Activated CD4-positive, alpha-beta T cell treated with anti-CD3 and anti-CD28 coated beads, Interleukin-2, amount 10 ng/mL, durations not matched to agents 24 days and 14 days (primary cell): ENCODE data around the gene CCNY. TPM values are rescaled to one million over a fixed set of nuclear protein-coding genes. Genes with fewer than 3 reads are reported as not detected.

ENCODE experiments used
- DNase-seq: peaks from one replicate; pipeline ENCODE4 v3.0.0; 2022
- H3K27ac Mint-ChIP-seq: one replicate; pipeline ENCODE4 v1.8.0; 2022; ENCODE audit warnings: mild to moderate bottlenecking, mixed read lengths
- H3K27me3 Mint-ChIP-seq: one replicate; pipeline ENCODE4 v1.8.0; 2022; ENCODE audit warnings: mixed read lengths
- H3K36me3 Mint-ChIP-seq: one replicate; pipeline ENCODE4 v1.8.0; 2022; ENCODE audit warnings: low read depth, mild to moderate bottlenecking, mixed read lengths
- H3K4me1 Mint-ChIP-seq: one replicate; pipeline ENCODE4 v1.8.0; 2021; ENCODE audit warnings: mixed read lengths
- H3K4me3 Mint-ChIP-seq: one replicate; pipeline ENCODE4 v1.8.0; 2022; ENCODE audit warnings: mild to moderate bottlenecking, moderate library complexity, mixed read lengths
- H3K9me3 Mint-ChIP-seq: one replicate; pipeline ENCODE4 v1.8.0; 2021; ENCODE audit warnings: mixed read lengths
- intact Hi-C: fragments of 100-400 bp; cut with micrococcal nuclease; formaldehyde crosslinking; loops from one replicate; pipeline ENCODE4 v1.15.1; 2023
- total RNA-seq: library from RNA; stranded (reverse); gene quantifications from 2 replicates; pipeline ENCODE4 v1.2.3, GENCODE V29; 2022

Gene CCNY
- total RNA-seq, 1 donor from 2014 or later: 58.8 TPM

- no peak for DNase-seq
- Mint-ChIP-seq H3K27ac (peak overlapping the region; percentile 26), H3K4me3 (peak overlapping the region; percentile 4), H3K27me3 (no peaks in the 10 kb centered on the region), H3K4me1 (peaks cover 58% of the 10 kb centered on the region), H3K9me3 (peaks cover 12% of the 10 kb centered on the region), H3K36me3 (peaks cover 11% of the 10 kb centered on the region)
- intact Hi-C loops: no loop called here
These were observed 112.7 kb downstream of the CCNY start for GRCh38 chr10:35448687-35449662.

GRCh38 chr10:35449944-35450343 lies 113.6 kb downstream of the CCNY start:
- Mint-ChIP-seq H3K36me3 (peaks cover 5% of the 10 kb centered on the region), H3K9me3 (peaks cover 6% of the 10 kb centered on the region), H3K27ac (peak overlapping the region; percentile 31), H3K4me1 (peaks cover 60% of the 10 kb centered on the region), H3K27me3 (no peaks in the 10 kb centered on the region), H3K4me3 (peak overlapping the region; percentile 8)
- DNase-seq: no peak
- intact Hi-C loops: no loop called here

- Mint-ChIP-seq H3K27me3 (no peaks in the 10 kb centered on the region), H3K4me1 (peaks cover 66% of the 10 kb centered on the region), H3K9me3 (no peaks in the 10 kb centered on the region), H3K27ac (no peak overlapping the region), H3K4me3 (no peak overlapping the region), H3K36me3 (peaks cover 4% of the 10 kb centered on the region)
- DNase-seq: no peak
- intact Hi-C loops: no loop called here
These were observed 115.1 kb downstream of the CCNY start for GRCh38 chr10:35451151-35452016.

- H3K27me3 Mint-ChIP-seq: no peaks in the 10 kb centered on the region
- H3K27ac Mint-ChIP-seq: no peak overlapping the region
- DNase-seq: no peak
- no peaks in the 10 kb centered on the region for H3K9me3 Mint-ChIP-seq
- H3K4me1 Mint-ChIP-seq: peaks cover 61% of the 10 kb centered on the region
- intact Hi-C loops: no loop called here
- no peak overlapping the region for H3K4me3 Mint-ChIP-seq
- peaks cover 4% of the 10 kb centered on the region for H3K36me3 Mint-ChIP-seq
These were observed 115.9 kb downstream of the CCNY start for GRCh38 chr10:35452171-35452570.

GRCh38 chr10:35452847-35453246 lies 116.5 kb downstream of the CCNY start:
- H3K36me3 Mint-ChIP-seq: peaks cover 4% of the 10 kb centered on the region
- no peaks in the 10 kb centered on the region for H3K9me3 Mint-ChIP-seq
- H3K27me3 Mint-ChIP-seq: no peaks in the 10 kb centered on the region
- no peak overlapping the region for H3K27ac Mint-ChIP-seq
- no peak for DNase-seq
- intact Hi-C loops: no loop called here
- H3K4me1 Mint-ChIP-seq: peaks cover 58% of the 10 kb centered on the region
- H3K4me3 Mint-ChIP-seq: no peak overlapping the region

GRCh38 chr10:35453855-35454532 lies 117.7 kb downstream of the CCNY start:
- H3K36me3 Mint-ChIP-seq: peaks cover 4% of the 10 kb centered on the region
- no peak for DNase-seq
- H3K9me3 Mint-ChIP-seq: no peaks in the 10 kb centered on the region
- no peak overlapping the region for H3K4me3 Mint-ChIP-seq
- no peaks in the 10 kb centered on the region for H3K27me3 Mint-ChIP-seq
- peaks cover 55% of the 10 kb centered on the region for H3K4me1 Mint-ChIP-seq
- intact Hi-C loops: no loop called here
- no peak overlapping the region for H3K27ac Mint-ChIP-seq

GRCh38 chr10:35456153-35456720 lies 119.9 kb downstream of the CCNY start:
- Mint-ChIP-seq H3K4me3 (no peak overlapping the region), H3K9me3 (no peaks in the 10 kb centered on the region), H3K27ac (no peak overlapping the region), H3K36me3 (peaks cover 6% of the 10 kb centered on the region), H3K27me3 (no peaks in the 10 kb centered on the region), H3K4me1 (peaks cover 56% of the 10 kb centered on the region)
- intact Hi-C loops: no loop called here
- DNase-seq: no peak

GRCh38 chr10:35456784-35457183 lies 120.5 kb downstream of the CCNY start:
- H3K27me3 Mint-ChIP-seq: no peaks in the 10 kb centered on the region
- no peak overlapping the region for H3K4me3 Mint-ChIP-seq
- intact Hi-C loops: no loop called here
- no peak overlapping the region for H3K27ac Mint-ChIP-seq
- peaks cover 6% of the 10 kb centered on the region for H3K36me3 Mint-ChIP-seq
- DNase-seq: no peak
- no peaks in the 10 kb centered on the region for H3K9me3 Mint-ChIP-seq
- H3K4me1 Mint-ChIP-seq: peaks cover 55% of the 10 kb centered on the region

GRCh38 chr10:35458500-35459448 lies 122.5 kb downstream of the CCNY start:
- Mint-ChIP-seq H3K36me3 (peaks cover 6% of the 10 kb centered on the region), H3K27me3 (no peaks in the 10 kb centered on the region), H3K27ac (no peak overlapping the region), H3K4me1 (peaks cover 65% of the 10 kb centered on the region), H3K9me3 (no peaks in the 10 kb centered on the region), H3K4me3 (peak overlapping the region; percentile 53)
- intact Hi-C loops: no loop called here
- no peak for DNase-seq

GRCh38 chr10:35459449-35459847 lies 123.1 kb downstream of the CCNY start:
- H3K4me3 Mint-ChIP-seq: peak overlapping the region; percentile 53
- H3K4me1 Mint-ChIP-seq: peaks cover 62% of the 10 kb centered on the region
- no peaks in the 10 kb centered on the region for H3K27me3 Mint-ChIP-seq
- peak overlapping the region; percentile 29 for H3K27ac Mint-ChIP-seq
- H3K36me3 Mint-ChIP-seq: peaks cover 4% of the 10 kb centered on the region
- H3K9me3 Mint-ChIP-seq: no peaks in the 10 kb centered on the region
- DNase-seq: no peak
- intact Hi-C loops: no loop called here

- DNase-seq: no peak
- Mint-ChIP-seq H3K9me3 (no peaks in the 10 kb centered on the region), H3K27me3 (no peaks in the 10 kb centered on the region), H3K36me3 (peaks cover 2% of the 10 kb centered on the region), H3K4me3 (no peak overlapping the region), H3K27ac (no peak overlapping the region), H3K4me1 (peaks cover 52% of the 10 kb centered on the region)
- intact Hi-C loops: no loop called here
These were observed 124.6 kb downstream of the CCNY start for GRCh38 chr10:35460852-35461460.

- Mint-ChIP-seq H3K9me3 (no peaks in the 10 kb centered on the region), H3K27ac (no peak overlapping the region), H3K4me1 (peaks cover 49% of the 10 kb centered on the region), H3K27me3 (no peaks in the 10 kb centered on the region), H3K36me3 (peaks cover 2% of the 10 kb centered on the region), H3K4me3 (peak overlapping the region; percentile 34)
- intact Hi-C loops: no loop called here
- peak; percentile 63 for DNase-seq
These were observed 126.2 kb downstream of the CCNY start for GRCh38 chr10:35462491-35462934.
